B cell (primary cell): ENCODE results near the gene MFSD12. TPM values are rescaled to one million over a fixed set of nuclear protein-coding genes. Genes with fewer than 3 reads are reported as not detected.

Experiments used
- ATAC-seq: fragments of 200-7000 bp; cut with Tn5 transposase; one replicate; pipeline ENCODE4 v1.10.0; 2021; ENCODE audit warnings: low read depth, mild to moderate bottlenecking, moderate number of reproducible peaks, moderate library complexity
- CTCF ChIA-PET: fragments of 350-600 bp; sonication (Branson Sonifier 250); formaldehyde crosslinking; loops from one replicate; lab custom pipeline; 2021; ENCODE audit warnings: antibody characterized with exemption, inconsistent platforms; lab: Charles Lee
- POLR2A ChIA-PET: fragments of 350-600 bp; sonication (Branson Sonifier 250); formaldehyde crosslinking; loops from one replicate; lab custom pipeline; 2021; ENCODE audit warnings: antibody characterized with exemption; lab: Charles Lee
- DNase-seq: peaks from one replicate; pipeline ENCODE4 v3.0.0; 2013
- H2AFZ ChIP-seq: 2 replicates; pipeline ENCODE4 v1.6.1; 2012; ENCODE audit warnings: mild to moderate bottlenecking, low read depth, low read length; ENCODE audit not compliant: insufficient read depth, poor library complexity, severe bottlenecking
- H3K27ac ChIP-seq, 2 donors: 1 replicate in 1 of 2; 2 replicates in 1 of 2; pipeline ENCODE4 v1.5.1; 2012 to 2013; ENCODE audit warnings: low read length in 2 of 2, mild to moderate bottlenecking in 2 of 2, moderate library complexity in 1 of 2
- H3K27me3 ChIP-seq, 4 experiments: fragments of 200-600 bp in 1 of 4; sonication (generic) in 1 of 4; replicated peaks in 1 of 4; 1 replicate in 2 of 4; 2 replicates in 2 of 4; pipeline versions ENCODE4 v1.6.1 to v1.7.0; 2013 to 2016; ENCODE audit warnings: low read length in 3 of 4, mild to moderate bottlenecking in 2 of 4, mixed read lengths in 1 of 4, moderate library complexity in 1 of 4; ENCODE audit not compliant: insufficient read depth in 4 of 4, control insufficient read depth in 3 of 4; ENCODE audit errors: control extremely low read depth in 1 of 4
- H3K36me3 ChIP-seq, 2 experiments: replicated peaks in 1 of 2; 1 replicate in 1 of 2; 2 replicates in 1 of 2; pipeline versions ENCODE4 v1.6.1 to v1.7.1; 2013; ENCODE audit warnings: low read length in 1 of 2; ENCODE audit not compliant: insufficient read depth in 2 of 2, control insufficient read depth in 1 of 2; ENCODE audit errors: control extremely low read depth in 1 of 2, extremely low read depth in 1 of 2
- H3K4me1 ChIP-seq, 2 donors: fragments of 200-600 bp in 1 of 2; sonication (generic) in 1 of 2; 1 replicate in 1 of 2; 2 replicates in 1 of 2; pipeline versions ENCODE4 v1.5.1 to v1.6.1; 2013 to 2017; ENCODE audit warnings: low read length in 2 of 2; ENCODE audit not compliant: control insufficient read depth in 2 of 2, insufficient read depth in 2 of 2
- H3K4me2 ChIP-seq: replicated peaks from 2 replicates; pipeline ENCODE3; 2012; ENCODE audit warnings: mild to moderate bottlenecking, low read depth, low read length; ENCODE audit not compliant: poor library complexity, severe bottlenecking
- H3K4me3 ChIP-seq, 5 experiments: fragments of 200-600 bp in 1 of 5; sonication (generic) in 1 of 5; 1 replicate in 3 of 5; 2 replicates in 2 of 5; pipeline versions ENCODE4 v1.5.1 to v1.7.0; 2011 to 2016; ENCODE audit warnings: low read length in 4 of 5, mild to moderate bottlenecking in 4 of 5, low read depth in 2 of 5, control low read depth in 1 of 5, moderate library complexity in 1 of 5; ENCODE audit not compliant: insufficient read depth in 1 of 5; ENCODE audit errors: control extremely low read depth in 1 of 5, extremely low read depth in 1 of 5
- H3K79me2 ChIP-seq: fragments of 200-600 bp; sonication (generic); one replicate; pipeline ENCODE4 v1.6.0; 2016; ENCODE audit warnings: low read length; ENCODE audit not compliant: control insufficient read depth, insufficient read depth
- H3K9ac ChIP-seq: fragments of 200-600 bp; sonication (generic); 2 replicates; pipeline ENCODE4 v1.6.1; 2017; ENCODE audit warnings: mild to moderate bottlenecking, low read length, moderate library complexity
- H3K9me3 ChIP-seq, 3 donors: one replicate each; pipeline versions ENCODE4 v1.6.1 to v1.7.1; 2013; ENCODE audit warnings: low read length in 2 of 3; ENCODE audit not compliant: control insufficient read depth in 2 of 3, insufficient read depth in 1 of 3; ENCODE audit errors: control extremely low read depth in 1 of 3
- H4K20me1 ChIP-seq: 2 replicates; pipeline ENCODE4 v1.6.0; 2012; ENCODE audit warnings: mild to moderate bottlenecking, low read length; ENCODE audit not compliant: insufficient read depth, control insufficient read depth, poor library complexity, severe bottlenecking
- H3K27ac Mint-ChIP-seq: one replicate; pipeline ENCODE4 v1.8.0; 2021; ENCODE audit warnings: mixed read lengths
- H3K27me3 Mint-ChIP-seq: one replicate; pipeline ENCODE4 v1.8.0; 2021; ENCODE audit warnings: mixed read lengths
- H3K4me1 Mint-ChIP-seq: one replicate; pipeline ENCODE4 v1.8.0; 2021; ENCODE audit warnings: mixed read lengths
- H3K4me3 Mint-ChIP-seq: one replicate; pipeline ENCODE4 v1.8.0; 2021; ENCODE audit warnings: mixed read lengths
- H3K9me3 Mint-ChIP-seq: one replicate; pipeline ENCODE4 v1.8.0; 2022; ENCODE audit warnings: mixed read lengths; ENCODE audit not compliant: insufficient read depth
- CTCF ChIP-seq: fragments of 200-600 bp; IDR thresholded peaks from one replicate; pipeline ENCODE4 v1.8.0; 2022; ENCODE audit warnings: antibody characterized with exemption, mild to moderate bottlenecking
- EZH2 ChIP-seq: IDR thresholded peaks from 2 replicates; pipeline ENCODE4 v1.6.1; 2012; ENCODE audit warnings: borderline replicate concordance, low read depth, mild to moderate bottlenecking, moderate library complexity, low read length; ENCODE audit not compliant: insufficient read depth, poor library complexity, severe bottlenecking
- WGBS: methylation state at CpG from one replicate; pipeline ENCODE4 v1.1.5; 2013; ENCODE audit warnings: missing lambda C conversion rate; ENCODE audit not compliant: insufficient coverage; 5-methylcytosine and 5-hydroxymethylcytosine counted together
- intact Hi-C: fragments of 100-400 bp; cut with micrococcal nuclease; formaldehyde crosslinking; loops from one replicate; pipeline ENCODE4 v1.10.0; 2022
- polyA plus RNA-seq: library from polyadenylated mRNA; depleted of rRNA; stranded (reverse); fragments of >200 nt; gene quantifications from 2 replicates; pipeline ENCODE4 v1.2.3, GENCODE V29; 2012
- total RNA-seq, 2 donors: library from RNA; stranded (reverse); fragments of 120-200 nt in 1 of 2; gene quantifications; 1 replicate in 1 of 2; 2 replicates in 1 of 2; pipeline versions ENCODE4 v1.2.3 to v1.2.4, GENCODE V29; 2013 to 2022

Gene MFSD12
- total and polyA plus RNA-seq, 2 donors (not counting 1 experiment from before 2014, with no cell fraction given), result 100 to 154 TPM

DNA sequence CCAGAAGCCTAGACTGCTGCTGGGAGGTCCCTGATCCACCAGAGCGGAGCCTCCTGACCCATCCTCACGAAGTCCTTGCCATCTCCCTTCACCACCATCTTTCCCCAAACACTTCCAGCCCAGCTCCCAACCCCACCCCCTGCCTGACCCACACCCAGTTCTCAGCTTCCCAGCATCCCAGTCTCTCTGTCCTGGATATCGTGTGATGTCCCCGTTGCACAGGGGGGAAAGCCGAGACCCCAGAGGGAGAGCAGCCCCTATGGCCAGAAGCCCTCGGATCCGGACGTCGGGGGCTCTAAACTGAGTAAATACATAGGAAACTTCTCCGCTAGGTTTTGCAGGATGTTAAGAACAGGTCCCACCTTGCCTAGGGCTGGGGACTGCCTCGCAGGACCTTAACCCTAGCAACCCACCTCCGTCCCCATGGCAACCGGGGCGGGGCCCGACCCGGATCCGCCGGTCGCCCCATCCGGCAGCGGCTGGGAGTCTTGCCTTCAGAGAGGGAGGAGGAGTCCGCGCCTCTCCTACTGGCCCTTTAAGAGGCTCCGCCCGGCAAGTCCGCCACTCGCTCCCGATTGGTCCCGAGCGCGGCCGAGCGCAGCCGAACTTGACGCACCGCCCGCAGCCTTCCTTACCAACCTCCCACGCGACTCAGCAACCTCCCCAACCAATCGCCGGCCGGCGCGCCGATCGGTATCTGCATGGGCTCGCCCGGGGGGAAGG, 14.9 kb upstream of the MFSD12 start:
- Mint-ChIP-seq H3K27me3 (no peaks in the 10 kb centered on the region), H3K27ac (peak overlapping the region; percentile 83), H3K4me1 (peaks cover 16% of the 10 kb centered on the region), H3K9me3 (no peaks in the 10 kb centered on the region), H3K4me3 (peak overlapping the region; percentile 86)
- H2AFZ ChIP-seq, result peak overlapping the region; percentile 98
- POLR2A ChIA-PET, result no interaction called here
- WGBS, result 3% methylated on average over 46 of the region's 48 CpGs
- H3K79me2 ChIP-seq, result no peaks in the 10 kb centered on the region
- ATAC-seq (peak; percentile 94), DNase-seq (peak; percentile 99)
- H3K4me2 ChIP-seq, result peak overlapping the region; percentile 100
- peak overlapping the region; percentile 24 to 65 for H3K27ac ChIP-seq
- CTCF ChIA-PET, result interaction anchor here (0.6 kb wide), 1 partner anchor 660 kb away, joined by 4 read pairs; no protein-coding TSS in a partner anchor
- H3K36me3 ChIP-seq, result no peaks in the 10 kb centered on the region
- H3K27me3 ChIP-seq, result no peaks in the 10 kb centered on the region
- H4K20me1 ChIP-seq, result peaks cover 7% of the 10 kb centered on the region
- peak overlapping the region; percentile 11 to 74 (median 54) for H3K4me3 ChIP-seq
- TF ChIP-seq CTCF, result no peak
- TF ChIP-seq EZH2, result no peak
- peak overlapping the region; percentile 77 for H3K9ac ChIP-seq
- intact Hi-C loops, result loop anchor here (1.0 to 5.0 kb wide), 4 partner anchors 15 to 190 kb away; partner anchors contain the start of genes APBA3, FZR1, MFSD12 and MRPL54
- H3K9me3 ChIP-seq, result peaks cover 0 to 15% (median 0%) of the 10 kb centered on the region in 3 donors
- peaks cover 12 to 18% of the 10 kb centered on the region in 2 donors for H3K4me1 ChIP-seq

DNA sequence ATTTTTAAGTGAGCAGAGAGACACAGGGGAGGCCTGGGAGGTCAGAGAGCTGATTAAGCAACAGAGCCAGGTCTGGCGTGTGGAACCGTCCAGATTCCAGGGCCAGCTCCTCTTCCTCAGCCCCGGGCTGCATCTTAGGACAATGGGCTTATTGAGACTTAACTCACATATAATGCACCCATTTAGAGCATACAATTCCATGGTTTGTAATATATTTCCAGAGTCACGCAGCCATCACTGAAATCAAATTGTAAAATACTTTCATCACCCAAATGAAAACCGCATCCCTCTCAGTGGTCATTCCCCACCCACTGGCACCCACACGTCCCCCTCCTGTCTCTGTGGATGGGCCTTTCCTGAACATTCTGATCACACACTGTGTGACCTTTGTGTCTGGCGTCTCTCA, 13.2 kb upstream of the MFSD12 start:
- WGBS, result 98% methylated on average over 6 of the region's 7 CpGs
- peaks cover 12 to 18% of the 10 kb centered on the region in 2 donors for H3K4me1 ChIP-seq
- no peaks in the 10 kb centered on the region for H3K27me3 ChIP-seq
- ChIA-PET POLR2A (interaction anchor here (0.7 kb wide), 1 partner anchor 12 kb away, joined by 4 read pairs; no protein-coding TSS in a partner anchor), CTCF (interaction anchor here (0.7 kb wide), 1 partner anchor 47 kb away, joined by 3 read pairs; no protein-coding TSS in a partner anchor)
- H3K79me2 ChIP-seq, result no peaks in the 10 kb centered on the region
- H3K4me3 ChIP-seq, result no peak overlapping the region
- no peaks in the 10 kb centered on the region for H3K9me3 Mint-ChIP-seq
- H3K9ac ChIP-seq, result no peak overlapping the region
- ATAC-seq (no peak), DNase-seq (no peak)
- peak overlapping the region; percentile 18 for H3K4me3 Mint-ChIP-seq
- H3K27ac ChIP-seq, result no peak overlapping the region
- H3K4me2 ChIP-seq, result no peak overlapping the region
- H3K4me1 Mint-ChIP-seq, result peaks cover 16% of the 10 kb centered on the region
- H2AFZ ChIP-seq, result no peak overlapping the region
- no peaks in the 10 kb centered on the region for H3K27me3 Mint-ChIP-seq
- peaks cover 0 to 15% (median 0%) of the 10 kb centered on the region in 3 donors for H3K9me3 ChIP-seq
- peaks cover 7% of the 10 kb centered on the region for H4K20me1 ChIP-seq
- no peaks in the 10 kb centered on the region for H3K36me3 ChIP-seq
- peak overlapping the region; percentile 26 for H3K27ac Mint-ChIP-seq
- intact Hi-C loops, result loop anchor here (5.0 kb wide), 1 partner anchor 192 kb away; the partner anchor contains the start of genes APBA3 and MRPL54
- TF ChIP-seq EZH2 (no peak), CTCF (no peak)
